CD4-positive, CD25-positive, alpha-beta regulatory T cell (primary cell): ENCODE data around the gene ZDHHC14. TPM values are rescaled to one million over a fixed set of nuclear protein-coding genes. Genes with fewer than 3 reads are reported as not detected.
A peak's percentile ranks its signal among the peaks of the same experiment; 100 is the strongest.
"Not testable (repeated sequence)": the region's sequence is repeated elsewhere in the genome, so short reads cannot be mapped to it uniquely, and the experiment has no call there.

Experiments used
- ATAC-seq, 2 donors: fragments of 150-1000 bp; cut with Tn5 transposase; one replicate each; pipeline ENCODE4 v1.10.0; 2021; ENCODE audit warnings: low read depth in 2 of 2, moderate number of reproducible peaks in 2 of 2, moderate library complexity in 1 of 2
- DNase-seq, 3 donors: peaks; one replicate each; pipeline versions ENCODE4 v3.0.0 to v3.0.0-alpha.2; 2012 to 2022; ENCODE audit warnings: mixed read lengths in 1 of 3
- H3K27ac ChIP-seq: one replicate; pipeline ENCODE4 v1.7.0; 2013; ENCODE audit warnings: mild to moderate bottlenecking, low read length; ENCODE audit not compliant: insufficient read depth, poor library complexity, severe bottlenecking
- H3K27me3 ChIP-seq: one replicate; pipeline ENCODE4 v1.7.0; 2013; ENCODE audit warnings: low read length; ENCODE audit not compliant: control insufficient read depth, insufficient read depth
- H3K36me3 ChIP-seq: one replicate; pipeline ENCODE4 v1.7.0; 2013; ENCODE audit warnings: mild to moderate bottlenecking, low read length, moderate library complexity; ENCODE audit not compliant: control insufficient read depth, insufficient read depth
- H3K4me1 ChIP-seq: 2 replicates; pipeline ENCODE4 v1.7.0; 2013; ENCODE audit warnings: mild to moderate bottlenecking, low read length; ENCODE audit not compliant: insufficient read depth, control insufficient read depth, poor library complexity, severe bottlenecking
- H3K4me3 ChIP-seq: one replicate; pipeline ENCODE4 v1.7.0; 2013; ENCODE audit warnings: low read depth, mild to moderate bottlenecking, low read length, moderate library complexity
- H3K9me3 ChIP-seq, 2 experiments: 1 replicate in 1 of 2; 2 replicates in 1 of 2; pipeline ENCODE4 v1.7.0; 2013; ENCODE audit warnings: low read length in 2 of 2, mild to moderate bottlenecking in 1 of 2, moderate library complexity in 1 of 2; ENCODE audit not compliant: control insufficient read depth in 2 of 2
- H3K27ac Mint-ChIP-seq, 3 donors: one replicate each; pipeline ENCODE4 v1.8.0; 2020 to 2022; ENCODE audit warnings: mild to moderate bottlenecking in 3 of 3, mixed read lengths in 3 of 3, moderate library complexity in 2 of 3
- H3K27me3 Mint-ChIP-seq: one replicate; pipeline ENCODE4 v1.8.0; 2022; ENCODE audit warnings: mild to moderate bottlenecking, mixed read lengths
- H3K36me3 Mint-ChIP-seq: one replicate; pipeline ENCODE4 v1.8.0; 2020; ENCODE audit warnings: mixed read lengths
- H3K4me1 Mint-ChIP-seq, 4 donors: one replicate each; pipeline ENCODE4 v1.8.0; 2020 to 2022; ENCODE audit warnings: mixed read lengths in 4 of 4, mild to moderate bottlenecking in 1 of 4
- H3K4me3 Mint-ChIP-seq, 4 donors: one replicate each; pipeline ENCODE4 v1.8.0; 2020 to 2022; ENCODE audit warnings: mild to moderate bottlenecking in 4 of 4, mixed read lengths in 4 of 4, moderate library complexity in 3 of 4
- H3K9me3 Mint-ChIP-seq, 7 donors: one replicate each; pipeline ENCODE4 v1.8.0; 2020 to 2022; ENCODE audit warnings: mixed read lengths in 7 of 7, mild to moderate bottlenecking in 3 of 7, moderate library complexity in 2 of 7
- polyA plus RNA-seq, 4 donors: library from polyadenylated mRNA; unstranded; fragments of 300-500 nt; fragmentation: Illumina TruSeq; gene quantifications; one replicate each; pipeline ENCODE4 v1.2.3, GENCODE V29; 2021
- total RNA-seq: library from RNA; stranded (reverse); gene quantifications from one replicate; pipeline ENCODE4 v1.2.3, GENCODE V29; 2022

ZDHHC14 gene
- total and polyA plus RNA-seq, 5 donors from 2014 or later = 0.29 to 4.2 (median 1.0) TPM

DNA sequence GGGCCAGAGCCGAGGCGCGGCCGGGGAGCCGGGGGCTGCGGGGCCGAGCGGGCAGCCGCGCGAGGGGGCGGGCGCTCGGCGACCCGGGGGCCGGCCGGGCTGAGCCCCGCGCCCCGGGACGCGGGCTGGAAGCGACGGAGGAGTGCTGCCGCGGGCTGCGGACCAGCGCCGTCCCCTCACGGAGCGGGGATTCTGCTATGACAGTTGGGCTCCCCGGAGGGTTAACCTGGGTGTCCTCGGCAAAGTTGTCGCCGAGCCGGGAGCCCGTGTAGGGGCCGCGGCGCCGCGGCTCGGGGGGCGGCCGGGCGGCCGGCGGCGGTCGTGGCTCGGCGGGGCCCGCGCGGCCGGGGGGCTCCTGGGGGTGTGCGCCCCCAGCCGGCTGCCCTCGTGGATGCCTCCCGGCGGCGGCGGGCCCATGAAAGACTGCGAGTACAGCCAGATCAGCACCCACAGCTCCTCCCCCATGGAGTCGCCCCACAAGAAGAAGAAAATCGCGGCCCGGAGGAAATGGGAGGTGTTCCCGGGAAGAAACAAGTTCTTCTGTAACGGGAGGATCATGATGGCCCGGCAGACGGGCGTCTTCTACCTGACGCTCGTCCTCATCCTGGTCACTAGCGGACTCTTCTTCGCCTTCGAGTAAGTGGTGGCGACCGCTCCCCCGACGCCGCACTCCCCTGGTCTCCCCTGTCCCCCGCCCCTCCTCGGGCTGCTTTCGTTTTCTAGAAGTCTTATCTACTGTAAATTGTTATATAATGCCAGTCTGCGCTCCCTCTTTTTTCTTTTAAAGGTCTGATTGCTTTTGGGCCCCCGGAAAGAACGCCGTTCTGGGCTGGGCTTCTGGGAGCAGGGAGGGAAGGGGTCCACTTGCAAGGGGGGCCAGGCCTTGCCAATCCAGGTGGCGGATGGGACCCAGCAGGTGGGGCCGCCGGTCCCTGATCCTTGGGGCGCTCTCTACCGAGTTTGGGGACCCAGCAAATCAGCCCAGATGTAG, 936 bp downstream of the ZDHHC14 start:
- Mint-ChIP-seq H3K27me3 (peaks cover 10% of the 10 kb centered on the region), H3K9me3 (no peaks in the 10 kb centered on the region), H3K27ac (peak overlapping the region; percentile 71 to 93 (median 89)), H3K4me1 (peaks cover 5 to 21% (median 15%) of the 10 kb centered on the region in 4 donors), H3K4me3 (peak overlapping the region; percentile 87 to 96 (median 92)), H3K36me3 (no peaks in the 10 kb centered on the region)
- Histone ChIP-seq H3K36me3 (no peaks in the 10 kb centered on the region), H3K27ac (peak overlapping the region; percentile 81), H3K9me3 (no peaks in the 10 kb centered on the region), H3K4me1 (peaks cover 18% of the 10 kb centered on the region), H3K27me3 (no peaks in the 10 kb centered on the region), H3K4me3 (peak overlapping the region; percentile 65)
- DNase-seq (peak; percentile 45 to 63 (median 49)), ATAC-seq (peak in 1 of 2 donors; percentile 11)

DNA sequence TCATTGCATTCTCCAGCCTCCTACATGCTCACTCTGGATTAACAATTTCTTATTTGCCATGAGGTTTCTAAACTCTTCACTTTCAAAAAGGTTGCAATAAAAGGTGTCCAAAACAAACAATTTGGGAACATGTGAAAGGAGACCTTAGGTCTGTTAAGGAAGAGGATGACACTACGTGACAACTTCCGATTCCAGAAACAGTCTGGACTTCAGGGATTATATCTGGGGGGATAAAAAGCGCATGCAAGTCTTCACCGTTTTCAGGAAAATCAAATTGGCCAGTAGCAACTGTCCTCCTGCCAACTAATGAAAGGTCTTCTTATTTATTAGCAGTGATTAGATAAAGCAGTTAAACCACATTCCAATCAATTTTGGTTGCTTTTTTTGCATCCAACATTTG, 1.8 kb downstream of the ZDHHC14 start:
- Mint-ChIP-seq H3K9me3 (no peaks in the 10 kb centered on the region), H3K4me1 (peaks cover 5 to 21% (median 15%) of the 10 kb centered on the region in 4 donors), H3K27me3 (peaks cover 5% of the 10 kb centered on the region), H3K27ac (peak overlapping the region in 2 of 3 donors; percentile 71 to 93), H3K36me3 (no peaks in the 10 kb centered on the region), H3K4me3 (peak overlapping the region; percentile 87 to 96 (median 92))
- H3K27ac ChIP-seq = no peak overlapping the region
- peak overlapping the region; percentile 65 for H3K4me3 ChIP-seq
- no peaks in the 10 kb centered on the region for H3K36me3 ChIP-seq
- DNase-seq (no peak), ATAC-seq (no peak)
- H3K27me3 ChIP-seq = no peaks in the 10 kb centered on the region
- peaks cover 18% of the 10 kb centered on the region for H3K4me1 ChIP-seq
- no peaks in the 10 kb centered on the region for H3K9me3 ChIP-seq

- peaks cover 5 to 21% (median 15%) of the 10 kb centered on the region in 4 donors for H3K4me1 Mint-ChIP-seq
- H3K27ac ChIP-seq = no peak overlapping the region
- H3K9me3 Mint-ChIP-seq = no peaks in the 10 kb centered on the region
- H3K36me3 ChIP-seq = no peaks in the 10 kb centered on the region
- H3K4me3 Mint-ChIP-seq = peak overlapping the region; percentile 28 to 96 (median 76)
- peak overlapping the region in 2 of 3 donors; percentile 74 to 85 for H3K27ac Mint-ChIP-seq
- H3K4me1 ChIP-seq = peaks cover 18% of the 10 kb centered on the region
- H3K27me3 Mint-ChIP-seq = peaks cover 4% of the 10 kb centered on the region
- DNase-seq (no peak), ATAC-seq (no peak)
- no peaks in the 10 kb centered on the region for H3K36me3 Mint-ChIP-seq
- no peaks in the 10 kb centered on the region for H3K9me3 ChIP-seq
- H3K4me3 ChIP-seq = no peak overlapping the region
- H3K27me3 ChIP-seq = no peaks in the 10 kb centered on the region
These were observed 2.5 kb downstream of the ZDHHC14 start for GRCh38 chr6:157383471-157383870.

GRCh38 chr6:157384962-157385361, 4.0 kb downstream of the ZDHHC14 start:
- peaks cover 6 to 16% (median 13%) of the 10 kb centered on the region in 4 donors for H3K4me1 Mint-ChIP-seq
- not testable (repeated sequence) for H3K9me3 ChIP-seq, H3K27ac ChIP-seq, H3K36me3 Mint-ChIP-seq, H3K27me3 ChIP-seq, H3K36me3 ChIP-seq, ATAC-seq, H3K27me3 Mint-ChIP-seq, H3K27ac Mint-ChIP-seq, DNase-seq, H3K4me1 ChIP-seq, H3K4me3 ChIP-seq, H3K9me3 Mint-ChIP-seq
- peak overlapping the region in 1 of 4 donors; percentile 20 for H3K4me3 Mint-ChIP-seq

DNA sequence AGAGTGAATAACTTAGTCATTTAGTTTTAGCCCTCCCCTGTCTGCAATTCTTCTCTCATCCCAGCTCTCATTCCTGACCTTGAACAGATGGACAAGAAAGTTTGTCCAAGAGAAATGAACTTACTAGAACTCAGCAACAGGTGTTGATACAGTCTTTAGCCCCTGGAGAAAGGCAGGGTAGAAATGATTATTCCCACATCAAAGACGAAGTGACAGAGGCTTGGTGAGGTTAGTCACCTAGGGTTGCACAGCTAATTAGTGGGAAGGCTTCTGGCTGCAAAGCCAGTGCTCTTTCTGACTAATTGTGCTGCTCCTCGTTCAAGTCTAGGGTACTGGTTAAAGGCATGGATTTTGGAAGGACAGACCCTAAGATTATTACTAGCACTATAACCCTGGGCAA, 4.5 kb downstream of the ZDHHC14 start:
- peak in 1 of 3 donors; percentile 16 for DNase-seq
- peaks cover 8% of the 10 kb centered on the region for H3K4me1 ChIP-seq
- no peak overlapping the region for H3K27ac ChIP-seq
- Mint-ChIP-seq H3K36me3 (no peaks in the 10 kb centered on the region), H3K27me3 (peaks cover 4% of the 10 kb centered on the region), H3K27ac (no peak overlapping the region), H3K4me3 (peak overlapping the region in 1 of 4 donors; percentile 37), H3K9me3 (peaks cover 0 to 6% (median 2%) of the 10 kb centered on the region in 7 donors), H3K4me1 (peaks cover 6 to 14% (median 13%) of the 10 kb centered on the region in 4 donors)
- ATAC-seq = no peak
- peaks cover 2% of the 10 kb centered on the region for H3K27me3 ChIP-seq
- no peaks in the 10 kb centered on the region for H3K36me3 ChIP-seq
- no peak overlapping the region for H3K4me3 ChIP-seq
- peaks cover 3 to 4% of the 10 kb centered on the region in 2 experiments for H3K9me3 ChIP-seq

DNA sequence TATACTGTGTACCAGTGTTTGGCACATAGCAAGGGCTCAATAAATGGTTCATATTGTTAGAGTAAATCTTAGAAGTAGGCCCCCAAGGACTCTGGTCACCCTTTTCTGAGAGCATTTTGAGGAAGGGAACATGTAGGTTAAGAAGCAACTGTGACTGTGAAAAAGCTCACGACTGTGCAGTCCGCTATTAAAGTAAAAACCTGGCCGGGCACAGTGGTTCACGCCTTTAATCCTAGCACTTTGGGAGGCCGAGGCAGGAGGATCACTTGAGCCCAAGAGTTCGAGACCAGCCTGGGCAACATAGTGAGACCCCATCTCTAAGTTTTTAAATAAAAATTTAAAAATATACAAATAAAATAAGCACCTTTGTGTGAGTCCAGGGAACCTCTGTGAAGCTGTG, 5.0 kb downstream of the ZDHHC14 start:
- Mint-ChIP-seq H3K27me3 (peaks cover 4% of the 10 kb centered on the region), H3K27ac (no peak overlapping the region), H3K36me3 (no peaks in the 10 kb centered on the region), H3K9me3 (peaks cover 0 to 10% (median 2%) of the 10 kb centered on the region in 7 donors), H3K4me1 (peaks cover 6 to 14% (median 13%) of the 10 kb centered on the region in 4 donors), H3K4me3 (peak overlapping the region in 1 of 4 donors; percentile 9)
- DNase-seq = no peak
- Histone ChIP-seq H3K9me3 (peaks cover 8% of the 10 kb centered on the region in 2 experiments), H3K36me3 (no peaks in the 10 kb centered on the region), H3K27me3 (peaks cover 2% of the 10 kb centered on the region), H3K4me3 (no peak overlapping the region), H3K27ac (no peak overlapping the region), H3K4me1 (peaks cover 8% of the 10 kb centered on the region)
- ATAC-seq = no peak

GRCh38 chr6:157386454-157386853, 5.5 kb downstream of the ZDHHC14 start:
- Histone ChIP-seq H3K27me3 (peaks cover 2% of the 10 kb centered on the region), H3K9me3 (peaks cover 11 to 12% of the 10 kb centered on the region in 2 experiments), H3K27ac (no peak overlapping the region), H3K36me3 (no peaks in the 10 kb centered on the region), H3K4me1 (peaks cover 8% of the 10 kb centered on the region), H3K4me3 (no peak overlapping the region)
- DNase-seq (no peak), ATAC-seq (no peak)
- H3K36me3 Mint-ChIP-seq = no peaks in the 10 kb centered on the region
- H3K9me3 Mint-ChIP-seq = peaks cover 0 to 13% (median 2%) of the 10 kb centered on the region in 7 donors
- peak overlapping the region in 2 of 4 donors; percentile 9 to 39 for H3K4me3 Mint-ChIP-seq
- no peak overlapping the region for H3K27ac Mint-ChIP-seq
- peaks cover 6 to 14% (median 13%) of the 10 kb centered on the region in 4 donors for H3K4me1 Mint-ChIP-seq
- H3K27me3 Mint-ChIP-seq = peaks cover 4% of the 10 kb centered on the region
